Inflammatory macrophage treated with lipopolysaccharide for 1 hour (primary cell): Measurements from ENCODE around the gene UBR4.

Experiments used
- DNase-seq, 2 donors: peaks; one replicate each; pipeline ENCODE4 v3.0.0-alpha.2; 2020 to 2022

Gene UBR4

DNA sequence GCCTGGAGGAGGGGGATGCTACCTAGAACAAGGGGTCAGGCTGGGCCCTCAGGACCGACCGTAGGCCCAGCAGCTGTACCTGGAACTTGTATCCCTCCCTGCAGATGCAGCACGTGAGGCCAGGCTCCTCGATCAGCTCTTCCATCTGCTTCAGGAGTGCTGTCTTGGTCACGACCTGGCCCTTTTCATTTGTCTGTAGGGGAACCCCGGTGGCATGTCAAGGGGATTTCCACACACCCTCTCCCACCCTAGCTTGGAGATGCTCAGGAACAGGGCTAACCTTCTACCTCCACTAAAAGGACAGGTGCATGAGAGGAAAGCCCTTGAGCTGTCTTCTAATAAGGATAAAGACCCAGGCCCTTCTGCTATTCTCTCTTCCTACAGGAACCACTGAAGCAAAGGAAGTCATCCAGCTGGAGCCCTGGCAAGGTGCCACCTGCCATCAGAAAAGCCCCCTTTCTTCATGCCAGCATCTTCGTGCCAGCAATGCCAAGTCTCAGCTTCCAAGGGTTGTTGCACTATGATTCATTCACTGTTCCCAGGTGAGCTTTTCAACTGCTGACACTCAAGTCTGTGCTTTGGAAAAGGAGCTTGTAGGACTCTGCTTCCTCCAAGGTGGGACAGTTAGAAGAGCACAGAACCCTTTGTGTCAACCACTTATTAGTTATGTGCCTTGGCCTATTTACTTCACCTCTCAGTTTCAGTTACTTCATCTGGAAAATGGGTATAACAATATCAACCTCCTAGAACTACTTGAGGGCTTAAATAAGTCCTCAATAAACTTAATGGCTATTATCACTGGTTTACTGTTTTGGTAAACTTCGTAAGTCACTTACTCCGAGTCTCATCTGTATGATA is 122.1 kb downstream of the UBR4 start:
- DNase-seq: no peak

DNA sequence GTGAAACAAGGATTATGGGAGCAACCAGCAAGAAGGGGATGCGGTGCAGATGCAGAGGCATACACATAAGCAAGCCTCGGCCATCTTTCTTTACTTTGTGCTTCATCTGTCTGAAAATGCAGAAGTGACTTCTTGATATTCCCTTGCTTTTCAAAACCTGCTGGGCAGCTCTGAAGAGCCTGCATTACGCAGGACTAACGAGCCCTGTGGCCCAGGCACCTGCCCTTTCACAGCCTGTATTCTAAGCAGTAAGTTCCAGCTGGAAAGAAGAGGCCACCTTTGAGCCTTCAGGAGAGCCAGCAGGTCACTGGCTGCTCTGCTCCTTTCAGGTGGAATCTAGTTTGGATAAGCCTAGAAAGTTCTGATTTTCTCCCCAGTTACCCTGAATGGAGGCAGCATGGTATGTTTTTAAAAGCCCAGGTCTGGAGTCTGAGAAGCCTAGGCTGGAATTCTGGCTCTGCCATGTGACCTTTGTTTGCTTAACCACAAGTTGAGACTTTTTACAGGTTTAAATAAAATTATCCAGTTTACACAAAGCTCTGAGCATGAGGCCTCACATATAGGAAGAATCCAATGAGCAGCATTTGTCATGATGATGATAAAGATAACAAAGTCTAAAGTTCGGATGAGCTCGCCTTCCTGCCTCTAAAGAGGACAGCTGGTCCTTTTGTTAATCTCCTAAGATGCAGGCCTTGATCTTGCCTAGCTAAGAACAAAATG is 122.9 kb downstream of the UBR4 start:
- DNase-seq: no peak

DNA sequence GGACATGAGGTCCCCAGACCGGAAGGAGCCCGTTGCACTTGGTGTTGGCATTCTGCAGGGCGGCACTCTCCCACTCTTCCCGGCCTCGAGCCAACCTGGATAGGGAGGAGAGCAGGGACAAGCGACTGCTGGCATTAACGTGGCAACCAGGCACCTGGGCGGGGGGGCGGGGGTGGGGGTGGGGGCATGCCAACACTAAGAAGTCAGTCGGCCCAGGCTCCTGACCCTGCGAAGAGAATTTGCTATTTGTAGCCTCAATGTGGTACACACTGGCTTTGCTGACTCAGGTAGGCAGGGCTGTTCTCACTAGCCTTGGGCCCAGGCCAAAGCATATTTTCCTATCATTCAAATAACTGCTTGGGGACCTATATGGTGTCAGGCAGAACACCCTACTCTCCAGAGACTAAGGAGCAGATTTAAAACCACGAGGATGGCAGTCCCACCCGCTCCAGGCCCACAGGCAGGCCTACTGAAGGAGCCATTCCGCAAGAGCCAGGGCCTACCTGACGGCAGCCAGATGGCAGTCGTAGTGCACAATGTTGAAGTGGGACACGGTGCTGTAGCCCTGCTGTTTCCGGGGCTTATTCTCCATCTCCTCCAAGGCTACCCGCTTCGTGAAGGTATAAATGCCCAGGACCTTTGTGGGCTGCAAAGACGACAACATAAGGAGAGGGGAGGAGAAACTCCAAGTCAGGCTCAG is 123.7 kb downstream of the UBR4 start:
- no peak for DNase-seq

DNA sequence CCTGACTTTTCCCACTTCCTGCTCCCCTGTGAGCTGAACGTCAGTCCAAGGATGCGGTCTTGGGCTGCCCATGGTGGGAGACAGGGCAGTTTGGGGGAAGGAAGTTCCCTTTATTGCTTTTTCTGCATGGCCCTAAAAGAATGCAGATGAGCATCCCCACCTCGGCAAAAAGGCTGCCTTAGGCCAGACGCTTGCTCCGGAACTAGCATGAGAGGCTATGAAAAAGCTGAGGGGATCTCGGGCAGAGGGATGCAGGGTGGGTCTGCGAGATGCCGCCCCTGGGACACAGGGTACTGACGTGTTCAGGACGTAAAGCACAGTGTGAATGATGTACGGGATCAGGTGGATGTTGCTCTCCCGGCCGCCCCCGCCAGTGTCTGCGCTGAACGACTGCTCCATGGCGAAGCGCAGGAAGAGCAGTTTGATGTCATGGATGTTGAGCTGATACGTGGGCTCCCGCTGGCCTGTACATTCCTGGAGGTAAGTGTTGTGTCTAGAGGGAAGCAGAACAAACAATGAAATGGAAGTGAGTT is 125.8 kb downstream of the UBR4 start:
- DNase-seq: no peak

DNA sequence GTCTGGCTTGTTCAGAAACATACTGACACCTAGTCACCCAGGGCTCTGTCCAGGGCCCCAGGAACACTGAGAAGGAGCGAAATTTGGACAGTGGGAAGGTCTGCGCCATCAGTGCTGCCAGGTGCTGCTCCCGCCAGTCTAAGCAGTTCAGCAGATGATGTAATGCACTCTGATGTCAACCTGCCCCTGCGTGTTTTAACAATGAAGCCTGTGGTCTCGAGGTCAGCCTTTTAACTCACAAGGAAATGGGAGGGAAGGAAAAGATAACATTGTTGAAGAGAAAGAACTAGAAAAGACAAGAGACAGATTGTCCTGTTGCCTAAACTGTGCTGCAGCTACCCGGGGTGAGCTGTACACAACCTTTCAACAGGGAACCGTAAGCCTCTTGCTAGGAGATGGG is 127.0 kb downstream of the UBR4 start:
- DNase-seq: no peak

DNA sequence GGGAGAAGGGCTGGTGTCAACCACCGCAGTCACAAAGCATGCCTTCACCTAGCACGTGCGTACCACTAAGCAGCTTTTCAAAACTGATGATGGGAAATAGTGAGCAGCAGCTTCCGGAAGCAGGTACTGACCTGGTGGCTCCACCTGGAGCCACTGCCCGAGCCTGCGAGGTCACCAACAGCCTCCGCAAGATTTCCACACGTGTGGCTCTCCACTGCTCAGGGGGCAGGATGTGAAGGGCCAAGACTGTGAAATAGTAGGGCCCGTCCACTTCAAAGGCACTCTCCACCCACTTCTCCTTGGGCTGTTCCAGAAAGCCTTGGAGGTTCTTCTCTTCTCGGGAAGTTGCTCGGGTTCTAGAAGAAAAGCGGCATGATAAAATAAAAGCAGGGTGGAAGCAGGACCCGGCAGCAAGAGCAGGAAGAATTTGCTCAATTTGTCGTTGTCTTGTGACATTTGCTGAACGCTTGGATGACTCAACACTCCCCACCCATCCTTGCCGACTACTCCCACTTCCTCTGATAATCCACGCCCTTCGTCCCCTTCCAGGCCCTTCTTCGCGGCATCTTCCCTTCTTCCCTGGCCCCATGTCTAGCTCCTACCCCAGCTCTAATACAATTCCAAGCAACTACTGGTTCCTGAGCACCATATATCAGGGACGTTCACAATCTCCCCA is 128.7 kb downstream of the UBR4 start:
- DNase-seq: peak; percentile 84 to 87

DNA sequence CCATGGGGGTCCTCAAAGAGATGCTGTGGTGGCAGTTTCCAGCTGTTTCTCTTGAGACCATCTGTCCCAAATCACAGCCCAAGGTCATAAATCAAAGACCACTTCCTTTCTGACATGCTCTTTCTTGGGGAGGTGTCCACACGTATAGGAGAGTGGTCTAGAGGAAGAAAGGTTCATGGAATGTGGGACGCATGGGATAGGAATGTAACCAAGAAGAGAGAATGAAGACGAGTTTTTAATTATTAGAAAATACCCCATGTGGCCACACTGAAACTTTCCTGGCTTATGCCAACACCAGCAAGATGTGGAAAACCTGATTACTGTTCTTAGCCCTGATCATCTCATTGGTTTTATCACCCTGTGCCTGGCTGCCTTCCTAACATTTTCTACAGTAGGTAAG is 129.3 kb downstream of the UBR4 start:
- DNase-seq: no peak

DNA sequence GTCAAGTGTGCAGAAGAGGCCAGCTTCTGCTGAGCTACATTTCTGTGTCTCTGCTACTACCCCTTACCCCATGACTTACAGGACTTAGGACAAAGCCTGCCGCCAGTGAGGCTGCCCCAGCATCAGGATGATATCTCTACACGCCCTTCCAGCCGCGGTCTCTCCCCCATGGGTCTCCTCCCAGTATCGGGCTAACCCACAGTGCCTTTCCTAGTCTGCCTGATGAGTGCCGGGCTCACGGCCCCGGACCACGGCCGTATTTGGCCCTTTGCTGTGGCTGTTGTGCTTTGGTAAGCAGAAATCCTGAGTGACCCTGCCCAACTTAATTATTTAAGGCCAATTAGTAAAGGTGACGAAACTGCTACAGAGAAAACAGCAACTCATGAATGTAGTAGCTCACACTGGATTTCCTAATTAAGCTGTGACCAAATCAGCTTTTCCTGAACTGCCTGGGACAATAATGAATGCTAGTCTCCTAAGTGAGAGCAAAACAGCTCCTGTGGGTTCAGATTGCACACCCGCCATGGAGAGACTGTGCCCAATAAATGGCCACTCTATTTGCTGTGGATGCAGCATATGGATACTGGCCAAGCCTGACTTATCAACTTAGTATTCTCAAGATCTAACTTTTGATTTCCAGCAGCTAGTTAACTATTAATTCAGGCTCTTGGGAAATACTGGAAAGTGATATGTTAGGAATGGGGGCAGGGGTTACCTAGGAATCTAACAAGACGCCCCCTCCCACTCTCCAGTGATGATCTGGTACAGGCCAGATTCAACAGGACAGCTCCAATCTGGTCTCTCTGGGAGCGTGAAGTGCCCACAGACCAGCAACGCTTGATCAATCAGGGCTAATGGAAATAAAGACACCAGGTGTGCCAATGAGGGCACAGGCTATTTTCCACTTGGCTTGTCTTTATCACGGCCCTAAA is 130.3 kb downstream of the UBR4 start:
- DNase-seq: no peak

DNA sequence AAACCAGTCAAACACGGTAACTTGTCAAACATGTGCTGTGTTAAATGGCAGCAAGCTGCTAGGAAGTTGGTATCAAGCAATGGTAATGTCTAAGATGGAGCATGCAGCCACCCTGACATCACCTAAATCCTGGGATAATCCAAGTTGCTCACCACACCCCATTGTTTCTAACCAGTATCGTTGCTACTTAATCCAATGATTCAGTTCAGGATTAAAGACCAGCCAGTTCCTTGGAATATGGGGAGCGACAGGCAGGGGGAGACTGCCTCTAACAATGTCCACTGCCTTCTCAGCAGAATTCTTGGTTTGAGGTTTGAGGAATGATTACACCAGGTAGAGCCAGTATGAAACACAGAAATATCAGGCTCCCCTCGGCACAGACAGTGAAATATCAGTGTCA is 131.5 kb downstream of the UBR4 start:
- no peak for DNase-seq

DNA sequence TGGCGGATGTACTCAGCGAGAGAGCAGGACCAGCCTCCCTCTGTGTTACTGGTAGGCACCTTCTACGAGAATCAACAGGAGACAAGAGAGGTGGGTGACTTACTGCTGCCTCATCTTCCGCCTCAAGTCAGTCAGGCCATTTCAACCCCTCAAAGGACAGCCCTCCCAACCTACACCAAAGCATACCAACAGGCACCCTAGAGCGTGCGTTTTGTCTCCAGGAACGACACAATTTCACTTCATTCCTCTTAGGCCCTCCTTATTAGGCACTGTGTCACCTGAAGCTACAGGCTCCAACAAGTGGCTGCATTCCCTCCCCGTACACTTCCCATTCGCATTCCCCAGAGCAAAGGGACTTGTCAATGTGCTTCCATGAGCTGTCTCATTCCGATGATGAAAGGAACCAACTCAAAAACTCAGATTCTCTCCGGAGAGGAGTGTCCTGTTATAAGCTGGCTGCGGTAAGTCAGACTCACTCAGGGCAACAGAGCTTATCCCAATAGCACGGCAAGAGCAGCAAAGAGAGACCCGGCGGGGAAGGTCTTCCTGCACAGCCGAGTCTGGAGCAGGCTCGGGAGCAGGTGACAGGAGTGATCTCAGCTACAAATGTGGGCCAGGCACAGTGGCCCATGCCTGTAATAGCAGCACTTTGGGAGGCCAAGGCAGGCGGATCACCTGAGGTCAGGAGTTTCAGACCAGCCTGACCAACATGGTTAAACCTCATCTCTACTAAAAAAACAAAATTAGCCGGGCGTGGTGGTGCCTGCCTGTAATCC is 133.0 kb downstream of the UBR4 start:
- no peak for DNase-seq

DNA sequence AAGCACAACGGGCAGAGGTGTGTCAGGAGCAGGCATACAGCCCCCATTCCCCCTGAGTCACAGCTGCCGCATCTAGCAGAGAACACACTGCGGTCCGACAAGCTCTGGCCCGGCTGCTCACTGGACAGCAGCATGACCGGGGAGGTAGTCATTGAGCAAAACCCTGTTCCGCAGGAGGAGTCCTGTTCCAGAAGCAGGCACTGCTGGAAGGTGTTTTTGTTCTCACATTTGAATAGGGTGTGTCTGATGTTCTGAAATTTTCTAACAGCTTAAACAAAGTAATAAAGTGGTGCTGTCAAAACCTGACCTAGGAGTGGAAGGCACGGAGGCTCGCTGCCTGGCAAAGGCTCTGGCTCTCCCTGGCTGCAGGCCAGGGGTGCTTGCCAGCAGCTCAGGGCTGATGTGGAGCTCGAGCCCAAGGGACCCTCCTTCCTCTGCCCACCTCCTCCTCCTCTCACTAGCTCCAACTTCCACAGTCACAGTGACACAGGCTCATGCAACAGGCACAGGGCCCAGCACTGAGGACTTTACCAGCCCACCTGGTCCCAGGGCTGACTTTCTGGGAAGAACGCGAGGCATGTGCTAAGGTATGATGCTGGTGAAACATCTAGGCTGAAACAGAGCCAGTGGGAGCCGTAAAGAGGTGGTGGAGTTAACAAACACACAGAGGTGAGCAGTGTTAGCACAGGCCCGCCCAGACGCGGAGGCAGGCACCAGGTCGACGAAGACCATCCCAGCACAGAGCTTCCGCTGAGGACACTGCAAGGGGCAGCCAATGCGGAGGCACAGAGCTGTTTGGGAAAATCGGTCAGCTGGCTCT is 135.0 kb downstream of the UBR4 start:
- DNase-seq: no peak

DNA sequence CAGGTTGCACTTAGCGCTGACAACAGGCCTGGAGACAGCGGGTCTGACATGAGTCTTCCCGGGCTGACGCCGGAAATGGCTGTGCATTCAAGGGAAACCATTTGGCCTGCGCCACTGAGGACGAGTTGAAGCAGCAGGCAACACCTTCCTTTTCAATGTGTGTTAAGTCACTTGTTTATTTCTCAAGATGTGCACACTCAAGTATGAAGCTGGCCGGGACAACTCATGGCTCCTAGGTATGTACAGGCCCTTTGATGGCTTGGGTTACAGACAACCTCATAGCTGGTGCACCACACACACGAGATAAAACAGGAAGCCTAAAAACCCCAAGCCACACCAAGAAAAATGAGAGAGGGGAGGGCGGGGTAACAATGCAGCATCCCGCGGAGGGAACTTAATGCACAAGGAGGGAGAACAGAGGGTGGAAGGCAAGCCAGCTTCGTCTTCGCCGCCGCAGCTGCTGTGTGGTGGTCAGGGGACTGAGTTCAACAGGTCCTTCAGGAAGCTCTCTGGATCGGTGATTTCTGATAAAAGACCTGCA is 135.6 kb downstream of the UBR4 start:
- DNase-seq: no peak

DNA sequence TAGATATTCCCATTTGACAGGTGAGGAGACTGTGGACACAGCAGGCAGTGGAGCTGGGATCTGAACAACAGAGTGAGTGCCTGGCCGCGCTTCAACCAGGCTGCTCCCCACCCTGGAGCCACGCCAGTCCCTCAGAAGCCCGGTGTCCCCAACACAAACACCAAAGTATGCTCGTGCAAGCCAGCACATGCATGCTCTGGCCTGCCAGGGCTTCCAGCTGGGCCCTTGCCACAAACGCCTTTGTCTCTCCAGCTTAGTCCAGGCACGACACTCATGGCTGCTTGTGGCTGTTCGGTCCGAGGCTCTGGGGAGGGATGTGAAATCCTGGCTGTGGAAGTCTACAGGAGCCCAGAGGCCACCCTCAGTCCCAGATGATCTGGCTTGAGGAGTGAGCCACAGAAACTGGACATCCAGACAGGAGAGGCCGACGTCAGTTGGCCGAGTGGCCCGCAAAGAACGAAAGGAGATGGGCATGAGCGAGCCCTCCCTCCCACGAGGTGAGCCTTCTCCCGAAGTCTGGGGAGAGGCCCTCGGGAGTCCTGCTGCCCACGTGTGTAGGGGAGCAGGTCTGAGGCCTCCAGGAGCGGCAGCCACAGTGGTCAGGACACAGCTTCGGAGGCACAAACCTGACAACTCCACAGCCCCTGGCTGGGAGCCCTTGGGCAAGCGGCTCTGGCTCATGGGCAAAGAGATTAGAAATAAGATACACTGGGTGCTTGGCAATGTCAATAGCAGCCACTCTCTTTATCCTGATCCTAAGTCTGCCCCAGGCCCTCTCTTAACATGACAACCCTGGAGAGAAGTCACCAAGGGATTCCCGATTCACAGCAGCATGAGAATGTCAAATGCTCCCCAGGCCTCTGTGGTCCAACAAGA is 136.5 kb downstream of the UBR4 start:
- no peak for DNase-seq

DNA sequence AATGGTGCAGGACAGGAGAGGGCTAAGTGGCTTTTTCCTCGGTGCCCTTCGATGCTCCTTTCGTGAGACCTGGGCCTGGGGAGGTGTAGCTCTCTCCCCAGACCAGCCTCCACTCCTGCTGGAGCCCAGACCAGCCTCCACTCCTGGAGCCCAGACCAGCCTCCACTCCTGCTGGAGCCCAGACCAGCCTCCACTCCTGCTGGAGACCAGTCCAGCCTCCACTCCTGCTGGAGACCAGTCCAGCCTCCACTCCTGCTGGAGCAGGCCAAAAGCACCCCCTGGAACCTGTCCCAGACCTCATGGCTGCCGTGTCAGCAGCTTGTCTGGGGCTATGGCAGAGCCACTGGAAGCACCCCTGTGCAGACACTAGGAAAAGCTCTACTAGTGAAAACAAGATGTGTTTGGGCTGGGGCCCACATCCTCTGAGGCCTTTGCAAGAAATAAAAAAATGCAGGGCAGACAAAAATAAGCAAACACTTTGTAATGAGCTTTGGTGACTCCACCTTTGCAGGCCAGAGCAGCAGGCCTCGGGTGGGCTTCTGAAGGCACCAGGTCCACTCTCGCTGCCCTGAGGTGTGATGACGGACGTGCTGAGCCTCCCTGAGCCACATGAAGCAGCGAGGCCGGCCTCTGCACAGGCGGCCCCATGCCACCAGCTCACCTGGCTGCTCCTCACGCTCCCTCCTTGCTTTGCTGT is 137.6 kb downstream of the UBR4 start:
- DNase-seq: no peak

DNA sequence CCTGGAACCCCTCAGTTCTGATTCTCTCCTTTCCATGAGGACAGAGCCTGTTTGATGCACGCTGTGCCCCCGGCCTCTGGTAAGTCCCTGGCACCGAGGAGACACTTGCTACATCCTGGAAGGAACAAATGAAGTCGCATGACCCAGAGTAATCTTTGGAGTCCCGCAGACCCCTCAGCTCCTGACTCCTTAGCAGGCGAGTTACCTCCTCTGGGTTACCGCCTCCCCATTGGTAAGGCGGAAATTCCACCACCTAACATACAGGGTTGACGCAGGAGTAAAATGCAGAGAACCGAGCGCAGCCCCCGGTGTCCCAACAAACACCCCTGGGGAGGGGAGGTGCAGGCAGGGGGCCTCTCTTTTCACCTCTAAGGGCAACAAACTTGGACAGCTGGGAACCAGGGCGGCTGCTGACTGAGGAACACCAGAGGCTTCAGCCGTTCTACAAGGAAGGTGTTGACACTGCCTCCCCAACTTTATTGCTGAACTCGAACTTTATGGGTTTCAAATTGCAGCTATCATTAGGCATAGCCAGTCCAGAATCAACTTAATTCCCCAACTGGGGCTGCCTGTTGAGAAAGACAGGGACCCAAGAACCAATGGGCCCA is 138.3 kb downstream of the UBR4 start:
- no peak for DNase-seq

DNA sequence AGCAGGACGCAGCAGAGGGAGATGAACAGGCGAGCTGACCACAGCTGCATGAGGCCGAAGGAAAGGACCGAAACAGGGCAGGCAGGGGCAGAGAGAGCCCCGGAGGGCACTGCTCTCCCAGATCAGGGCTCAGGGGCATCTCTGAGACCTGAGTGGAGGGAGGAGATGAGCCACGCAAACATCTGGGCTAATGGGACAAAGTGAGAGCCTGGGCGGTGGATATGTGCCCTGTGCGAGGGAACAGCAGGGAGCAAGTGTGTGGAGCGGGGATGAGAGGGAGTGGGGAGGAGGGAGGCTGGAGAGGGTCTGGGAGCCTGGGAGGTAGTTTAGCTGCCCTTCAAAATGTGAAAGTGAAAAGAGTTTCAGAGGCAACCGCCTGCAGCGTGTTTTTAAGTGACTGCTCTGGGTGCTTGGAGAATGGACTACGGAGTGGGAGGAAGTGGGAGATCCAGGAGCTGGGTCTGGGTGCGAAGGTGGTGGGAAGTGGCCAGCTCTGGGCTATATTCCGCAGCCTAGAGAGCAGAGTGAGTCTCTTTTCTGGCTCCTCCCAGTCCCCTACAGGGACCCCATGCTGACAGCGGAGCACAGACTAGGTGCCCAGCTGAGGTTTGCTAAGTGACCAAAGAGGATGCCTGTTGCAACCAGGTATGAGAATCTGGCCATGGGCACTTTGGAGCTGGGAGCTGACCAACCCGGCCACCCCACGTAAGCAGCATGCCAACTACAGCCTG is 139.0 kb downstream of the UBR4 start:
- DNase-seq: no peak

DNA sequence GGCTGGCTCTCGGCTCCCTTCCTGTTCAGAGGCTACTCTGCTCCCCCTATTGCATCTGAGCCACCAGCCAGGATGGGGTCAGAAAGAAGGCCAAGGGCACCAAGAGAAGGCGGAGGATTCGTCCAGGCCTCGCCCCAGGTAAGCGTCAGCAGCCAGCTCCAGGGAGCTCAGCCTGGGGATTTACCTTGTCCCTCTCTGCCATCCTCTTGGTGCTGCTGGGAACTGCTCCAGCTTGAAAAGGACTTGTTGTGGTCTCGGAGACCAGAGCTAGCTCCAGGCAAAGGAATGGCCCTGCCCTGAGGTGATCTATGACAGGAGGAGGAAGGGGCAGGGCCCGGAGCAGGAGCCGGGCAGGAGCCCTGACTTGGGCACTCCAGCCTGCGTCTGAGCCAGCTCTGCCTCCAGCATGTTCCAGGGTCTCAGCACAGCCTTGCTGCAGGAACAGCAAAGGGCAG is 139.8 kb downstream of the UBR4 start:
- no peak for DNase-seq
